Suprapubic skin (tissue), 4 donors: Measurements from ENCODE around the gene KIFBP. TPM values are rescaled to one million over a fixed set of nuclear protein-coding genes. Genes with fewer than 3 reads are reported as not detected.

Experiments
- DNase-seq, 2 donors: peaks; one replicate each; pipeline ENCODE4 v3.0.0-alpha.2; 2019; ENCODE audit warnings: low spot score in 2 of 2
- H3K27ac ChIP-seq: fragments of 200-600 bp; sonication (generic); one replicate; pipeline ENCODE4 v1.5.1; 2019
- H3K27me3 ChIP-seq: fragments of 200-600 bp; sonication (generic); one replicate; pipeline ENCODE4 v1.5.1; 2019
- H3K36me3 ChIP-seq: fragments of 200-600 bp; sonication (generic); one replicate; pipeline ENCODE4 v1.5.1; 2019
- H3K4me1 ChIP-seq: fragments of 200-600 bp; sonication (generic); one replicate; pipeline ENCODE4 v1.5.1; 2019
- H3K4me3 ChIP-seq: fragments of 200-600 bp; sonication (generic); one replicate; pipeline ENCODE4 v1.5.1; 2019; ENCODE audit warnings: mild to moderate bottlenecking
- H3K9me3 ChIP-seq: fragments of 200-600 bp; sonication (generic); one replicate; pipeline ENCODE4 v1.5.1; 2019
- CTCF ChIP-seq, 2 donors: fragments of 200-600 bp in 1 of 2; fragments of 450-650 bp in 1 of 2; sonication (generic) in 1 of 2; IDR thresholded peaks; one replicate each; pipeline ENCODE4 v1.5.1; 2016 to 2019; ENCODE audit warnings: antibody characterized with exemption in 2 of 2, mild to moderate bottlenecking in 1 of 2, moderate library complexity in 1 of 2
- EP300 ChIP-seq: sonication (generic); formaldehyde crosslinking; IDR thresholded peaks from one replicate; pipeline ENCODE4 v1.6.1; 2017; ENCODE audit warnings: antibody characterized with exemption
- POLR2A ChIP-seq, 2 donors: fragments of 450-650 bp; IDR thresholded peaks; one replicate each; pipeline ENCODE4 v1.6.1; 2017; ENCODE audit warnings: antibody characterized with exemption in 2 of 2, mild to moderate bottlenecking in 2 of 2, moderate library complexity in 2 of 2
- POLR2AphosphoS5 ChIP-seq, 3 donors: sonication (generic); formaldehyde crosslinking; IDR thresholded peaks; one replicate each; pipeline ENCODE4 v1.6.1; 2017; ENCODE audit warnings: antibody characterized with exemption in 3 of 3
- WGBS: methylation state at CpG from one replicate; pipeline ENCODE4 v1.1.5; 2018; 5-methylcytosine and 5-hydroxymethylcytosine counted together
- total RNA-seq, 4 donors: library from RNA; depleted of rRNA; stranded (reverse); fragments of >200 nt; gene quantifications; one replicate each; pipeline ENCODE4 v1.1.0, GENCODE V29; 2016

Gene KIFBP
- total RNA-seq, 4 donors from 2014 or later, result 15.0 to 21.5 (median 20.8) TPM

- Histone ChIP-seq H3K9me3 (no peaks in the 10 kb centered on the region), H3K4me3 (no peak overlapping the region), H3K27ac (peak overlapping the region; percentile 50), H3K36me3 (no peaks in the 10 kb centered on the region), H3K4me1 (peaks cover 10% of the 10 kb centered on the region), H3K27me3 (no peaks in the 10 kb centered on the region)
- DNase-seq, result no peak
- no peak for TF ChIP-seq CTCF (IDR thresholded peaks at IDR 0.05)
- no peak for TF ChIP-seq POLR2AphosphoS5 (IDR thresholded peaks at IDR 0.05)
- TF ChIP-seq POLR2A (IDR thresholded peaks at IDR 0.05), result no peak
- TF ChIP-seq EP300, result no peak
- 67% methylated on average over 8 of the region's 8 CpGs for WGBS
Observed at GRCh38 chr10:69048103-69048502, 59.5 kb downstream of the KIFBP start.

GRCh38 chr10:69049566-69049961, 61.0 kb downstream of the KIFBP start:
- H3K27ac ChIP-seq, result no peak overlapping the region
- WGBS, result 64% methylated on average over 6 of the region's 6 CpGs
- no peak for TF ChIP-seq EP300
- no peak for TF ChIP-seq CTCF (IDR thresholded peaks at IDR 0.05)
- no peak for TF ChIP-seq POLR2AphosphoS5 (IDR thresholded peaks at IDR 0.05)
- no peak for TF ChIP-seq POLR2A (IDR thresholded peaks at IDR 0.05)
- no peak overlapping the region for H3K4me3 ChIP-seq
- H3K9me3 ChIP-seq, result no peaks in the 10 kb centered on the region
- peaks cover 10% of the 10 kb centered on the region for H3K4me1 ChIP-seq
- no peaks in the 10 kb centered on the region for H3K27me3 ChIP-seq
- H3K36me3 ChIP-seq, result no peaks in the 10 kb centered on the region
- DNase-seq, result no peak

- no peaks in the 10 kb centered on the region for H3K9me3 ChIP-seq
- no peaks in the 10 kb centered on the region for H3K27me3 ChIP-seq
- 73% methylated on average over 3 of the region's 3 CpGs for WGBS
- no peaks in the 10 kb centered on the region for H3K36me3 ChIP-seq
- H3K27ac ChIP-seq, result no peak overlapping the region
- TF ChIP-seq POLR2A (IDR thresholded peaks at IDR 0.05) (no peak), POLR2AphosphoS5 (IDR thresholded peaks at IDR 0.05) (no peak), CTCF (IDR thresholded peaks at IDR 0.05) (no peak), EP300 (no peak)
- no peak for DNase-seq
- peaks cover 6% of the 10 kb centered on the region for H3K4me1 ChIP-seq
- no peak overlapping the region for H3K4me3 ChIP-seq
Observed at GRCh38 chr10:69051303-69051702, 62.7 kb downstream of the KIFBP start.

- Histone ChIP-seq H3K36me3 (no peaks in the 10 kb centered on the region), H3K4me1 (peaks cover 5% of the 10 kb centered on the region), H3K27ac (no peak overlapping the region), H3K27me3 (no peaks in the 10 kb centered on the region), H3K9me3 (no peaks in the 10 kb centered on the region), H3K4me3 (no peak overlapping the region)
- TF ChIP-seq POLR2AphosphoS5 (IDR thresholded peaks at IDR 0.05), result no peak
- TF ChIP-seq POLR2A (IDR thresholded peaks at IDR 0.05), result no peak
- no peak for TF ChIP-seq EP300
- TF ChIP-seq CTCF (IDR thresholded peaks at IDR 0.05), result no peak
- 81% methylated on average over 10 of the region's 10 CpGs for WGBS
- DNase-seq, result no peak
Observed at GRCh38 chr10:69051710-69052487, 63.3 kb downstream of the KIFBP start.

- Histone ChIP-seq H3K27ac (no peak overlapping the region), H3K36me3 (no peaks in the 10 kb centered on the region), H3K27me3 (no peaks in the 10 kb centered on the region), H3K4me3 (no peak overlapping the region), H3K9me3 (no peaks in the 10 kb centered on the region), H3K4me1 (peaks cover 11% of the 10 kb centered on the region)
- WGBS, result 82% methylated on average over 6 of the region's 6 CpGs
- no peak for TF ChIP-seq POLR2A (IDR thresholded peaks at IDR 0.05)
- no peak for TF ChIP-seq EP300
- no peak for TF ChIP-seq CTCF (IDR thresholded peaks at IDR 0.05)
- TF ChIP-seq POLR2AphosphoS5 (IDR thresholded peaks at IDR 0.05), result no peak
- no peak for DNase-seq
Observed at GRCh38 chr10:69052736-69053135, 64.1 kb downstream of the KIFBP start.
